Nephron progenitor cell (in vitro differentiated cells): ENCODE measurements around the gene BSN.
A peak's percentile ranks its signal among the peaks of the same experiment; 100 is the strongest.

Experiments
- DNase-seq: peaks from one replicate; pipeline ENCODE4 v3.0.0; 2021
- H3K27ac Mint-ChIP-seq: 2 replicates; pipeline ENCODE4 v1.8.0; 2021; ENCODE audit warnings: mild to moderate bottlenecking, moderate library complexity, mixed read lengths
- H3K27me3 Mint-ChIP-seq: 2 replicates; pipeline ENCODE4 v1.8.0; 2021; ENCODE audit warnings: mild to moderate bottlenecking, low read depth, mixed read lengths; ENCODE audit not compliant: poor library complexity
- H3K36me3 Mint-ChIP-seq: 2 replicates; pipeline ENCODE4 v1.8.0; 2021; ENCODE audit warnings: low read depth, mixed read lengths
- H3K4me1 Mint-ChIP-seq: 2 replicates; pipeline ENCODE4 v1.8.0; 2021; ENCODE audit warnings: mixed read lengths
- H3K4me3 Mint-ChIP-seq: 2 replicates; pipeline ENCODE4 v1.8.0; 2021; ENCODE audit warnings: mild to moderate bottlenecking, moderate library complexity, mixed read lengths
- H3K9me3 Mint-ChIP-seq: 2 replicates; pipeline ENCODE4 v1.8.0; 2021; ENCODE audit warnings: mild to moderate bottlenecking, moderate library complexity, mixed read lengths
- CTCF ChIP-seq: fragments of 200-600 bp; sonication (generic); IDR thresholded peaks from 2 replicates; pipeline ENCODE4 v1.5.0; 2021; ENCODE audit warnings: antibody characterized with exemption

Gene BSN

GRCh38 chr3:49716169-49716568, 161.9 kb downstream of the BSN start:
- no peak overlapping the region for H3K27ac Mint-ChIP-seq
- H3K9me3 Mint-ChIP-seq, result no peaks in the 10 kb centered on the region
- TF ChIP-seq CTCF, result no peak
- peaks cover 4% of the 10 kb centered on the region for H3K36me3 Mint-ChIP-seq
- peaks cover 32% of the 10 kb centered on the region for H3K4me1 Mint-ChIP-seq
- H3K27me3 Mint-ChIP-seq, result peaks cover 3% of the 10 kb centered on the region
- DNase-seq, result no peak
- H3K4me3 Mint-ChIP-seq, result no peak overlapping the region

- peaks cover 2% of the 10 kb centered on the region for H3K27me3 Mint-ChIP-seq
- H3K9me3 Mint-ChIP-seq, result no peaks in the 10 kb centered on the region
- TF ChIP-seq CTCF, result no peak
- DNase-seq, result no peak
- H3K36me3 Mint-ChIP-seq, result peaks cover 7% of the 10 kb centered on the region
- no peak overlapping the region for H3K27ac Mint-ChIP-seq
- no peak overlapping the region for H3K4me3 Mint-ChIP-seq
- H3K4me1 Mint-ChIP-seq, result peaks cover 26% of the 10 kb centered on the region
These were observed 162.5 kb downstream of the BSN start for GRCh38 chr3:49716691-49717210.

- H3K9me3 Mint-ChIP-seq, result no peaks in the 10 kb centered on the region
- DNase-seq, result no peak
- peaks cover 21% of the 10 kb centered on the region for H3K4me1 Mint-ChIP-seq
- no peak for TF ChIP-seq CTCF
- H3K4me3 Mint-ChIP-seq, result peak overlapping the region; percentile 44
- H3K36me3 Mint-ChIP-seq, result peaks cover 7% of the 10 kb centered on the region
- no peaks in the 10 kb centered on the region for H3K27me3 Mint-ChIP-seq
- no peak overlapping the region for H3K27ac Mint-ChIP-seq
These were observed 163.1 kb downstream of the BSN start for GRCh38 chr3:49717211-49717958.

GRCh38 chr3:49717959-49718857, 163.9 kb downstream of the BSN start:
- peaks cover 29% of the 10 kb centered on the region for H3K4me1 Mint-ChIP-seq
- H3K4me3 Mint-ChIP-seq, result peak overlapping the region; percentile 84
- H3K27ac Mint-ChIP-seq, result peak overlapping the region; percentile 90
- H3K9me3 Mint-ChIP-seq, result no peaks in the 10 kb centered on the region
- peaks cover 7% of the 10 kb centered on the region for H3K36me3 Mint-ChIP-seq
- no peak for DNase-seq
- no peaks in the 10 kb centered on the region for H3K27me3 Mint-ChIP-seq
- no peak for TF ChIP-seq CTCF

- H3K9me3 Mint-ChIP-seq, result no peaks in the 10 kb centered on the region
- peaks cover 32% of the 10 kb centered on the region for H3K4me1 Mint-ChIP-seq
- peak; percentile 41 for DNase-seq
- peaks cover 7% of the 10 kb centered on the region for H3K36me3 Mint-ChIP-seq
- H3K27ac Mint-ChIP-seq, result peak overlapping the region; percentile 90
- H3K4me3 Mint-ChIP-seq, result peak overlapping the region; percentile 84
- no peaks in the 10 kb centered on the region for H3K27me3 Mint-ChIP-seq
- TF ChIP-seq CTCF, result no peak
These were observed 164.6 kb downstream of the BSN start for GRCh38 chr3:49718858-49719213.
